SK-N-SH (cell line): Measurements from ENCODE around the gene MARCKSL1. TPM values are rescaled to one million over a fixed set of nuclear protein-coding genes. Genes with fewer than 3 reads are reported as not detected.

Experiments
- CTCF ChIA-PET: fragments of 300-600, 350-600 bp; formaldehyde crosslinking; extraction: SDS; loops from one replicate; lab custom pipeline; 2021; lab: Yijun Ruan, JAX
- POLR2A ChIA-PET: fragments of 350-600 bp; sonication (Branson Sonifier 250); formaldehyde crosslinking; extraction: SDS; loops from one replicate; lab custom pipeline; 2020; ENCODE audit warnings: antibody characterized with exemption, inconsistent platforms; lab: Yijun Ruan, JAX
- DNase-seq: peaks from one replicate; pipeline ENCODE4 v3.0.0; 2012
- H2AFZ ChIP-seq: fragments of 200-600 bp; sonication (generic); 2 replicates; pipeline ENCODE4 v1.8.1; 2016; ENCODE audit warnings: antibody characterized with exemption, mild to moderate bottlenecking, low read depth
- H3F3A ChIP-seq: fragments of 200-600 bp; sonication (generic); replicated peaks from 2 replicates; pipeline ENCODE3; 2016; ENCODE audit warnings: antibody characterized with exemption, mild to moderate bottlenecking; ENCODE audit not compliant: insufficient read depth
- H3K27ac ChIP-seq, 2 experiments: fragments of 200-500 bp in 1 of 2; fragments of 200-600 bp in 1 of 2; sonication (Bioruptor generic) in 1 of 2; sonication (generic), shearing (Covaris generic) in 1 of 2; 2 replicates each; pipeline versions ENCODE4 v1.5.1 to v1.6.1; 2014 to 2016; ENCODE audit warnings: low read depth in 2 of 2, inconsistent platforms in 1 of 2, low read length in 1 of 2, mild to moderate bottlenecking in 1 of 2, mixed read lengths in 1 of 2
- H3K27me3 ChIP-seq: fragments of 200-600 bp; sonication (generic), shearing (Covaris generic); 2 replicates; pipeline ENCODE4 v1.6.1; 2016; ENCODE audit warnings: mixed run types; ENCODE audit not compliant: insufficient read depth
- H3K36me3 ChIP-seq, 2 experiments: fragments of 200-500 bp in 1 of 2; fragments of 200-600 bp in 1 of 2; sonication (Bioruptor generic) in 1 of 2; sonication (generic) in 1 of 2; replicated peaks in 1 of 2; 2 replicates each; pipeline versions ENCODE3 to v1.5.1; 2014 to 2016; ENCODE audit warnings: low read length in 1 of 2, mild to moderate bottlenecking in 1 of 2; ENCODE audit not compliant: insufficient read depth in 2 of 2, control insufficient read depth in 1 of 2
- H3K4me1 ChIP-seq, 2 experiments: fragments of 200-500 bp in 1 of 2; fragments of 200-600 bp in 1 of 2; sonication (Bioruptor generic) in 1 of 2; sonication (generic), shearing (Covaris generic) in 1 of 2; 2 replicates each; pipeline versions ENCODE4 v1.5.1 to v1.6.1; 2014 to 2016; ENCODE audit warnings: low read depth in 1 of 2, low read length in 1 of 2, mixed run types in 1 of 2; ENCODE audit not compliant: insufficient read depth in 2 of 2, control insufficient read depth in 1 of 2
- H3K4me2 ChIP-seq: fragments of 200-600 bp; sonication (generic), shearing (Covaris generic); 2 replicates; pipeline ENCODE4 v1.6.1; 2017; ENCODE audit warnings: mixed run types
- H3K4me3 ChIP-seq, 2 experiments: fragments of 200-500 bp in 1 of 2; fragments of 200-600 bp in 1 of 2; sonication (Bioruptor generic) in 1 of 2; sonication (generic), shearing (Covaris generic) in 1 of 2; 2 replicates each; pipeline versions ENCODE4 v1.5.1 to v1.8.1; 2014 to 2016; ENCODE audit warnings: low read depth in 2 of 2, inconsistent platforms in 1 of 2, low read length in 1 of 2, mild to moderate bottlenecking in 1 of 2, mixed read lengths in 1 of 2, moderate library complexity in 1 of 2
- H3K79me2 ChIP-seq: fragments of 200-600 bp; sonication (generic); 2 replicates; pipeline ENCODE4 v1.8.1; 2017; ENCODE audit warnings: mild to moderate bottlenecking; ENCODE audit not compliant: insufficient read depth
- H3K9ac ChIP-seq: fragments of 200-600 bp; sonication (generic); 2 replicates; pipeline ENCODE4 v1.6.1; 2017; ENCODE audit warnings: mixed run types
- H3K9me2 ChIP-seq: fragments of 200-600 bp; sonication (generic); 2 replicates; pipeline ENCODE4 v1.6.1; 2017; ENCODE audit warnings: mixed run types
- H3K9me3 ChIP-seq: fragments of 200-600 bp; sonication (generic); 2 replicates; pipeline ENCODE4 v1.6.1; 2017; ENCODE audit warnings: mixed run types, mild to moderate bottlenecking, moderate library complexity
- H4K20me1 ChIP-seq: fragments of 200-600 bp; sonication (generic); 2 replicates; pipeline ENCODE4 v1.6.1; 2017; ENCODE audit warnings: mild to moderate bottlenecking, mixed run types; ENCODE audit not compliant: insufficient read depth
- CHD2 ChIP-seq: fragments of 150-350 bp; IDR thresholded peaks from 2 replicates; pipeline ENCODE4 v1.6.1; 2018; ENCODE audit warnings: low read length; ENCODE audit not compliant: partially characterized antibody
- EZH2phosphoT487 ChIP-seq: fragments of 200-600 bp; sonication (generic); IDR thresholded peaks from 2 replicates; pipeline ENCODE4 v1.6.1; 2017; ENCODE audit warnings: low read depth, mixed run types, mild to moderate bottlenecking, antibody characterized with exemption, moderate library complexity, borderline replicate concordance
- GABPA ChIP-seq: IDR thresholded peaks from 2 replicates; pipeline ENCODE4 v1.4.0; 2012; ENCODE audit warnings: low read depth, mild to moderate bottlenecking
- JUND ChIP-seq: IDR thresholded peaks from 2 replicates; pipeline ENCODE4 v1.4.0; 2012
- NFIC ChIP-seq: IDR thresholded peaks from 2 replicates; pipeline ENCODE4 v1.4.0; 2012; ENCODE audit warnings: borderline replicate concordance
- NRF1 ChIP-seq: IDR thresholded peaks from 2 replicates; pipeline ENCODE4 v1.6.1; 2012; ENCODE audit warnings: low read depth, mild to moderate bottlenecking, low read length
- RAD21 ChIP-seq: IDR thresholded peaks from 2 replicates; pipeline ENCODE4 v1.6.1; 2012; ENCODE audit warnings: mild to moderate bottlenecking, low read length
- RCOR1 ChIP-seq: fragments of 150-350 bp; IDR thresholded peaks from 2 replicates; pipeline ENCODE4 v1.6.1; 2017; ENCODE audit warnings: antibody characterized with exemption, low read length
- RFX5 ChIP-seq: IDR thresholded peaks from 2 replicates; pipeline ENCODE4 v1.6.1; 2012; ENCODE audit warnings: mild to moderate bottlenecking, improper control_type of control experiment, low read length
- RXRA ChIP-seq: IDR thresholded peaks from 2 replicates; pipeline ENCODE4 v1.4.0; 2012; ENCODE audit warnings: low read depth, mild to moderate bottlenecking, borderline replicate concordance
- SIN3A ChIP-seq: IDR thresholded peaks from 2 replicates; pipeline ENCODE4 v1.6.1; 2012; ENCODE audit warnings: low read depth, mild to moderate bottlenecking, low read length, moderate library complexity, borderline replicate concordance
- SMC3 ChIP-seq: IDR thresholded peaks from 2 replicates; pipeline ENCODE4 v1.6.1; 2012; ENCODE audit warnings: low read depth, low read length, improper control_type of control experiment
- WGBS: methylation state at CpG from one replicate; pipeline ENCODE4 v1.1.6; 2017; ENCODE audit warnings: low lambda C conversion rate; 5-methylcytosine and 5-hydroxymethylcytosine counted together
- polyA plus RNA-seq, 3 experiments: library from polyadenylated mRNA; depleted of rRNA; stranded (reverse); fragments of >200 nt; gene quantifications; 2 replicates each; pipeline ENCODE4 v1.2.3, GENCODE V29; 2012
- TF ChIP-seq, protein P1 (sequence below): IDR thresholded peaks from 2 replicates; pipeline ENCODE4 v1.4.0; 2012; ENCODE audit warnings: low read depth
- TF ChIP-seq, protein P2 (sequence below): fragments of 200-600 bp; sonication (generic); IDR thresholded peaks from 2 replicates; pipeline ENCODE4 v1.6.1; 2017; ENCODE audit warnings: antibody characterized with exemption, mild to moderate bottlenecking, moderate library complexity
- TF ChIP-seq, protein P3 (sequence below): fragments of 150-350 bp; IDR thresholded peaks from 2 replicates; pipeline ENCODE4 v1.6.1; 2016; ENCODE audit warnings: mild to moderate bottlenecking, low read depth, low read length
- TF ChIP-seq, protein P4 (sequence below): IDR thresholded peaks from 2 replicates; pipeline ENCODE4 v1.6.1; 2012; ENCODE audit warnings: mild to moderate bottlenecking, low read depth, low read length, moderate library complexity
- TF ChIP-seq, protein P5 (sequence below): fragments of 150-350 bp; IDR thresholded peaks from 2 replicates; pipeline ENCODE4 v1.6.1; 2017; ENCODE audit warnings: antibody characterized with exemption, low read length, low read depth, borderline replicate concordance

The MARCKSL1 gene
- polyA plus RNA-seq, 1 of the 3 experiments (the other 2 are of a cell fraction): 275 TPM

DNA sequence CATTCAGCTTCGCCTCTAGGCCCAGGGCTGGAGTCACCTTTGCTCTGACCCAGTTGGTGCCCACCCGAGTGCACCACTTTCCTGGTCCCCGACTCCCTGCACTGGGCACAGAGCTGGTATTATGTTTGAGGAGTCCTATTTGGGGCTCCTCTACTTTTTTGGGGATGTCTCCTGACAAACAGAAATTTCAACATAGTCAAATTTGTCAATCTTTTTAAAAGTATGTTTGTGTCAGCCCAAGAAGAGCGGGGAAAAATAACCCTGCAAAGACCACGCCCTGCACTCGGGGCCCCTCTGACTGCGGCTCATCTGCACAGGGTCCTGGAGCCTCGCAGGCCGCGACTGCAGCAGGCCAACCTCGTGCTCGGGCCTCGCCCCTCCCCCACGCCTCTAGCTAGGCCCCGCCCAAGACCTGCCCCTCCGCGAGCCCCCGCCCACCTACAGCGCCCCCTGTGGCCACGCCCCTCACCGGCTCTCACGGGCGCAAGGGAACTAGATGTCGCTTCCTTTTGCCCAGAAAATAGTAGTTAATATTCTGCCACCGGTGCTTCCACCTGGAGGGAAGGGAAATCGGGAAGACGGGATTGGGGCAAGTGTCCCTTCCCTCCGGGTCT is 14.9 kb upstream of the MARCKSL1 start:
- H3F3A ChIP-seq: no peaks in the 10 kb centered on the region
- peak overlapping the region; percentile 96; the same call in 1 of the 2 replicates for H3K4me2 ChIP-seq
- CTCF ChIA-PET: interaction anchor here (0.5 to 3.4 kb wide), 5 partner anchors 14 to 134 kb away, joined by 3 to 24 read pairs (median 4); partner anchors contain the start of gene MARCKSL1
- H3K79me2 ChIP-seq: peaks cover 8% of the 10 kb centered on the region; the same call in 1 of the 2 replicates
- H3K4me1 ChIP-seq: peaks cover 4 to 9% of the 10 kb centered on the region in 2 experiments; a peak in 2 of 4 replicates
- H3K36me3 ChIP-seq: no peaks in the 10 kb centered on the region
- no peak for TF ChIP-seq GABPA
- TF ChIP-seq NFIC: no peak
- TF ChIP-seq, protein P1, sequence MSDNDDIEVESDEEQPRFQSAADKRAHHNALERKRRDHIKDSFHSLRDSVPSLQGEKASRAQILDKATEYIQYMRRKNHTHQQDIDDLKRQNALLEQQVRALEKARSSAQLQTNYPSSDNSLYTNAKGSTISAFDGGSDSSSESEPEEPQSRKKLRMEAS: peak; percentile 100
- TF ChIP-seq, protein P2, sequence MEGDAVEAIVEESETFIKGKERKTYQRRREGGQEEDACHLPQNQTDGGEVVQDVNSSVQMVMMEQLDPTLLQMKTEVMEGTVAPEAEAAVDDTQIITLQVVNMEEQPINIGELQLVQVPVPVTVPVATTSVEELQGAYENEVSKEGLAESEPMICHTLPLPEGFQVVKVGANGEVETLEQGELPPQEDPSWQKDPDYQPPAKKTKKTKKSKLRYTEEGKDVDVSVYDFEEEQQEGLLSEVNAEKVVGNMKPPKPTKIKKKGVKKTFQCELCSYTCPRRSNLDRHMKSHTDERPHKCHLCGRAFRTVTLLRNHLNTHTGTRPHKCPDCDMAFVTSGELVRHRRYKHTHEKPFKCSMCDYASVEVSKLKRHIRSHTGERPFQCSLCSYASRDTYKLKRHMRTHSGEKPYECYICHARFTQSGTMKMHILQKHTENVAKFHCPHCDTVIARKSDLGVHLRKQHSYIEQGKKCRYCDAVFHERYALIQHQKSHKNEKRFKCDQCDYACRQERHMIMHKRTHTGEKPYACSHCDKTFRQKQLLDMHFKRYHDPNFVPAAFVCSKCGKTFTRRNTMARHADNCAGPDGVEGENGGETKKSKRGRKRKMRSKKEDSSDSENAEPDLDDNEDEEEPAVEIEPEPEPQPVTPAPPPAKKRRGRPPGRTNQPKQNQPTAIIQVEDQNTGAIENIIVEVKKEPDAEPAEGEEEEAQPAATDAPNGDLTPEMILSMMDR: peak; percentile 68
- no peak for TF ChIP-seq RAD21
- no peak for TF ChIP-seq EZH2phosphoT487
- TF ChIP-seq CHD2: peak; percentile 85
- TF ChIP-seq, protein P3, sequence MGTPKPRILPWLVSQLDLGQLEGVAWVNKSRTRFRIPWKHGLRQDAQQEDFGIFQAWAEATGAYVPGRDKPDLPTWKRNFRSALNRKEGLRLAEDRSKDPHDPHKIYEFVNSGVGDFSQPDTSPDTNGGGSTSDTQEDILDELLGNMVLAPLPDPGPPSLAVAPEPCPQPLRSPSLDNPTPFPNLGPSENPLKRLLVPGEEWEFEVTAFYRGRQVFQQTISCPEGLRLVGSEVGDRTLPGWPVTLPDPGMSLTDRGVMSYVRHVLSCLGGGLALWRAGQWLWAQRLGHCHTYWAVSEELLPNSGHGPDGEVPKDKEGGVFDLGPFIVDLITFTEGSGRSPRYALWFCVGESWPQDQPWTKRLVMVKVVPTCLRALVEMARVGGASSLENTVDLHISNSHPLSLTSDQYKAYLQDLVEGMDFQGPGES: no peak
- no peak for TF ChIP-seq NRF1
- TF ChIP-seq SIN3A: no peak
- H2AFZ ChIP-seq: no peak overlapping the region
- H3K27me3 ChIP-seq: no peaks in the 10 kb centered on the region
- POLR2A ChIA-PET: interaction anchor here (1.0 to 3.5 kb wide), 3 partner anchors 13 to 44 kb away, joined by 5 to 24 read pairs (median 5); partner anchors contain the start of gene MARCKSL1
- H3K9me3 ChIP-seq: no peaks in the 10 kb centered on the region
- H3K9me2 ChIP-seq: no peaks in the 10 kb centered on the region
- H3K9ac ChIP-seq: peak overlapping the region; percentile 87; the same call in 1 of the 2 replicates
- WGBS: 37% methylated on average over 15 of the region's 28 CpGs
- H3K4me3 ChIP-seq: peak overlapping the region; percentile 62 to 84
- H3K27ac ChIP-seq: peak overlapping the region; percentile 79 to 90
- DNase-seq: peak; percentile 95
- no peaks in the 10 kb centered on the region for H4K20me1 ChIP-seq

DNA sequence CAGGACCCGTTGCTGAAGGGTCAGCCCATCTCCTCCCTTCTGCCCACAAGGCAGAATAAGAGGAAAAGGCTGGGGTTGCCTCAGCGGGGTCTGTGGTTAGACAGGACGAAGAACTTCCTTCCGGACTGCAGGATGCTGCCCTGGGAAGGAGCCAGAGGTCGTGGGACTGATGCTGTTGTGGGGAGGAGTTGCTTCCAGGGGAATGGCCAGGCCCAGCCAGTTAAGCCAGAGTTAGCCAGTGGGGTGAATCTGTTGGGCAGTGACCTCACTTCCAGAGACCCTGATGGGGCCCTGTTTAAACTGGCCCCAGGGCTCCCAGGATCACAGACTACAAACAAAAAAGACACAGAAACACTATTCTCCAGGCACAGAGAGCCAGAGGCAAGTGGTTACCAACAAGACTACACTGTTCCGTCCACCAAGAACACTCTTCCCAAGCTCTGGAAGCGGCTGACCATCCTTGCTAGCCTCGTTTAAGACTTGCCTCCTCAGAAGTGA is 13.2 kb upstream of the MARCKSL1 start:
- Histone ChIP-seq H3K9me3 (no peaks in the 10 kb centered on the region), H3K9ac (no peak overlapping the region), H2AFZ (no peak overlapping the region), H3K36me3 (no peaks in the 10 kb centered on the region), H3K4me3 (no peak overlapping the region), H3K4me2 (no peak overlapping the region), H3K9me2 (no peaks in the 10 kb centered on the region), H3K4me1 (peaks cover 4 to 9% of the 10 kb centered on the region in 2 experiments; a peak in 2 of 4 replicates), H4K20me1 (no peaks in the 10 kb centered on the region), H3F3A (no peaks in the 10 kb centered on the region), H3K27ac (no peak overlapping the region), H3K27me3 (no peaks in the 10 kb centered on the region), H3K79me2 (peaks cover 8% of the 10 kb centered on the region; the same call in 1 of the 2 replicates)
- WGBS: 91% methylated on average over 7 of the region's 8 CpGs
- DNase-seq: no peak
- CTCF ChIA-PET: no interaction called here
- POLR2A ChIA-PET: no interaction called here
- TF ChIP-seq SIN3A (no peak), RFX5 (no peak), SMC3 (no peak), JUND (no peak), RCOR1 (no peak), RAD21 (no peak), RXRA (no peak)
- TF ChIP-seq, protein P4, sequence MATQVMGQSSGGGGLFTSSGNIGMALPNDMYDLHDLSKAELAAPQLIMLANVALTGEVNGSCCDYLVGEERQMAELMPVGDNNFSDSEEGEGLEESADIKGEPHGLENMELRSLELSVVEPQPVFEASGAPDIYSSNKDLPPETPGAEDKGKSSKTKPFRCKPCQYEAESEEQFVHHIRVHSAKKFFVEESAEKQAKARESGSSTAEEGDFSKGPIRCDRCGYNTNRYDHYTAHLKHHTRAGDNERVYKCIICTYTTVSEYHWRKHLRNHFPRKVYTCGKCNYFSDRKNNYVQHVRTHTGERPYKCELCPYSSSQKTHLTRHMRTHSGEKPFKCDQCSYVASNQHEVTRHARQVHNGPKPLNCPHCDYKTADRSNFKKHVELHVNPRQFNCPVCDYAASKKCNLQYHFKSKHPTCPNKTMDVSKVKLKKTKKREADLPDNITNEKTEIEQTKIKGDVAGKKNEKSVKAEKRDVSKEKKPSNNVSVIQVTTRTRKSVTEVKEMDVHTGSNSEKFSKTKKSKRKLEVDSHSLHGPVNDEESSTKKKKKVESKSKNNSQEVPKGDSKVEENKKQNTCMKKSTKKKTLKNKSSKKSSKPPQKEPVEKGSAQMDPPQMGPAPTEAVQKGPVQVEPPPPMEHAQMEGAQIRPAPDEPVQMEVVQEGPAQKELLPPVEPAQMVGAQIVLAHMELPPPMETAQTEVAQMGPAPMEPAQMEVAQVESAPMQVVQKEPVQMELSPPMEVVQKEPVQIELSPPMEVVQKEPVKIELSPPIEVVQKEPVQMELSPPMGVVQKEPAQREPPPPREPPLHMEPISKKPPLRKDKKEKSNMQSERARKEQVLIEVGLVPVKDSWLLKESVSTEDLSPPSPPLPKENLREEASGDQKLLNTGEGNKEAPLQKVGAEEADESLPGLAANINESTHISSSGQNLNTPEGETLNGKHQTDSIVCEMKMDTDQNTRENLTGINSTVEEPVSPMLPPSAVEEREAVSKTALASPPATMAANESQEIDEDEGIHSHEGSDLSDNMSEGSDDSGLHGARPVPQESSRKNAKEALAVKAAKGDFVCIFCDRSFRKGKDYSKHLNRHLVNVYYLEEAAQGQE: no peak
- TF ChIP-seq, protein P5, sequence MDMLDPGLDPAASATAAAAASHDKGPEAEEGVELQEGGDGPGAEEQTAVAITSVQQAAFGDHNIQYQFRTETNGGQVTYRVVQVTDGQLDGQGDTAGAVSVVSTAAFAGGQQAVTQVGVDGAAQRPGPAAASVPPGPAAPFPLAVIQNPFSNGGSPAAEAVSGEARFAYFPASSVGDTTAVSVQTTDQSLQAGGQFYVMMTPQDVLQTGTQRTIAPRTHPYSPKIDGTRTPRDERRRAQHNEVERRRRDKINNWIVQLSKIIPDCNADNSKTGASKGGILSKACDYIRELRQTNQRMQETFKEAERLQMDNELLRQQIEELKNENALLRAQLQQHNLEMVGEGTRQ: no peak
- TF ChIP-seq, protein P3: no peak
